ENCODE measurements around the gene PIGL.

Gene PIGL

GRCh38 chr17:16319969-16320368, 103.0 kb downstream of the PIGL start:
- Histone ChIP-seq H3K4me1 (ENCODE audit: control extremely low read depth in 1 of 4, control insufficient read depth in 4 of 4, insufficient read depth in 4 of 4, low read length in 3 of 4) (no peaks in the 10 kb centered on the region), H3K9me3 (ENCODE audit: control extremely low read depth in 1 of 5, control insufficient read depth in 4 of 5, insufficient read depth in 2 of 5, low read depth in 1 of 5, low read length in 4 of 5) (no peaks in the 10 kb centered on the region), H3K27ac (ENCODE audit: insufficient read depth in 1 of 2, low read depth in 1 of 2, low read length in 2 of 2, poor library complexity in 1 of 2, severe bottlenecking in 2 of 2) (no peak overlapping the region), H3K36me3 (ENCODE audit: control insufficient read depth in 4 of 4, insufficient read depth in 4 of 4, low read length in 3 of 4) (peaks cover 0 to 20% (median 6%) of the 10 kb centered on the region in 4 experiments), H3K27me3 (replicated peaks in 2 of 5; ENCODE audit: control insufficient read depth in 4 of 5, insufficient read depth in 5 of 5, low read length in 4 of 5) (no peaks in the 10 kb centered on the region), H3K4me3 (ENCODE audit: control insufficient read depth in 1 of 7, extremely low read depth in 1 of 7, insufficient read depth in 4 of 7, low read depth in 2 of 7, low read length in 6 of 7) (no peak overlapping the region)
- whole genome bisulfite sequencing (ENCODE audit: insufficient coverage), result 95% methylated on average over 2 of the region's 3 CpGs
- no peak for DNase-seq
- ChIA-PET POLR2A (no interaction called here), CTCF (interaction anchor here (1.7 kb wide), 1 partner anchor 9 kb away, joined by 3 read pairs; no protein-coding TSS in a partner anchor)

GRCh38 chr17:16322636-16323035, 105.6 kb downstream of the PIGL start:
- Histone ChIP-seq H3K9me3 (ENCODE audit: control extremely low read depth in 1 of 5, control insufficient read depth in 4 of 5, insufficient read depth in 2 of 5, low read depth in 1 of 5, low read length in 4 of 5) (no peaks in the 10 kb centered on the region), H3K27me3 (replicated peaks in 2 of 5; ENCODE audit: control insufficient read depth in 4 of 5, insufficient read depth in 5 of 5, low read length in 4 of 5) (no peaks in the 10 kb centered on the region), H3K27ac (ENCODE audit: insufficient read depth in 1 of 2, low read depth in 1 of 2, low read length in 2 of 2, poor library complexity in 1 of 2, severe bottlenecking in 2 of 2) (no peak overlapping the region), H3K4me1 (ENCODE audit: control extremely low read depth in 1 of 4, control insufficient read depth in 4 of 4, insufficient read depth in 4 of 4, low read length in 3 of 4) (no peaks in the 10 kb centered on the region), H3K4me3 (ENCODE audit: control insufficient read depth in 1 of 7, extremely low read depth in 1 of 7, insufficient read depth in 4 of 7, low read depth in 2 of 7, low read length in 6 of 7) (no peak overlapping the region), H3K36me3 (ENCODE audit: control insufficient read depth in 4 of 4, insufficient read depth in 4 of 4, low read length in 3 of 4) (peaks cover 0 to 28% (median 13%) of the 10 kb centered on the region in 4 experiments)
- ChIA-PET POLR2A (no interaction called here), CTCF (interaction anchor here (0.9 kb wide), 1 partner anchor 30 kb away, joined by 3 read pairs; no protein-coding TSS in a partner anchor)
- WGBS (ENCODE audit: insufficient coverage), result no CpG with 5 or more reads among the region's 3 CpGs
- DNase-seq, result no peak

GRCh38 chr17:16325964-16326363, 109.0 kb downstream of the PIGL start:
- Histone ChIP-seq H3K36me3 (ENCODE audit: control insufficient read depth in 4 of 4, insufficient read depth in 4 of 4, low read length in 3 of 4) (peaks cover 0 to 25% (median 13%) of the 10 kb centered on the region in 4 experiments), H3K4me3 (ENCODE audit: control insufficient read depth in 1 of 7, extremely low read depth in 1 of 7, insufficient read depth in 4 of 7, low read depth in 2 of 7, low read length in 6 of 7) (no peak overlapping the region), H3K27ac (ENCODE audit: insufficient read depth in 1 of 2, low read depth in 1 of 2, low read length in 2 of 2, poor library complexity in 1 of 2, severe bottlenecking in 2 of 2) (no peak overlapping the region), H3K9me3 (ENCODE audit: control extremely low read depth in 1 of 5, control insufficient read depth in 4 of 5, insufficient read depth in 2 of 5, low read depth in 1 of 5, low read length in 4 of 5) (no peaks in the 10 kb centered on the region), H3K4me1 (ENCODE audit: control extremely low read depth in 1 of 4, control insufficient read depth in 4 of 4, insufficient read depth in 4 of 4, low read length in 3 of 4) (no peaks in the 10 kb centered on the region), H3K27me3 (replicated peaks in 2 of 5; ENCODE audit: control insufficient read depth in 4 of 5, insufficient read depth in 5 of 5, low read length in 4 of 5) (no peaks in the 10 kb centered on the region)
- DNase-seq, result no peak
- CTCF ChIA-PET, result interaction anchor here (1.2 to 2.8 kb wide), 3 partner anchors 9 to 22 kb away, joined by 3 to 14 read pairs (median 6); no protein-coding TSS in a partner anchor
- 90% methylated on average over 1 of the region's 1 CpG for WGBS (ENCODE audit: insufficient coverage)
- POLR2A ChIA-PET, result no interaction called here

- CTCF ChIA-PET, result interaction anchor here (1.5 to 2.8 kb wide), 2 partner anchors 11 to 23 kb away, joined by 6 to 14 read pairs; no protein-coding TSS in a partner anchor
- Histone ChIP-seq H3K4me3 (ENCODE audit: control insufficient read depth in 1 of 7, extremely low read depth in 1 of 7, insufficient read depth in 4 of 7, low read depth in 2 of 7, low read length in 6 of 7) (no peak overlapping the region), H3K27me3 (replicated peaks in 2 of 5; ENCODE audit: control insufficient read depth in 4 of 5, insufficient read depth in 5 of 5, low read length in 4 of 5) (no peaks in the 10 kb centered on the region), H3K9me3 (ENCODE audit: control extremely low read depth in 1 of 5, control insufficient read depth in 4 of 5, insufficient read depth in 2 of 5, low read depth in 1 of 5, low read length in 4 of 5) (no peaks in the 10 kb centered on the region), H3K36me3 (ENCODE audit: control insufficient read depth in 4 of 4, insufficient read depth in 4 of 4, low read length in 3 of 4) (peaks cover 0 to 25% (median 13%) of the 10 kb centered on the region in 4 experiments), H3K4me1 (ENCODE audit: control extremely low read depth in 1 of 4, control insufficient read depth in 4 of 4, insufficient read depth in 4 of 4, low read length in 3 of 4) (no peaks in the 10 kb centered on the region), H3K27ac (ENCODE audit: insufficient read depth in 1 of 2, low read depth in 1 of 2, low read length in 2 of 2, poor library complexity in 1 of 2, severe bottlenecking in 2 of 2) (no peak overlapping the region)
- POLR2A ChIA-PET, result no interaction called here
- 100% methylated on average over 3 of the region's 3 CpGs for WGBS (ENCODE audit: insufficient coverage)
- DNase-seq, result no peak
These were observed 110.0 kb downstream of the PIGL start for GRCh38 chr17:16327018-16327417.

GRCh38 chr17:16328997-16329396, 112.0 kb downstream of the PIGL start:
- H3K27me3 ChIP-seq (replicated peaks in 2 of 5; ENCODE audit: control insufficient read depth in 4 of 5, insufficient read depth in 5 of 5, low read length in 4 of 5), result no peaks in the 10 kb centered on the region
- WGBS (ENCODE audit: insufficient coverage), result 60% methylated on average over 1 of the region's 1 CpG
- H3K36me3 ChIP-seq (ENCODE audit: control insufficient read depth in 4 of 4, insufficient read depth in 4 of 4, low read length in 3 of 4), result peaks cover 0 to 22% (median 11%) of the 10 kb centered on the region in 4 experiments
- no peaks in the 10 kb centered on the region for H3K9me3 ChIP-seq (ENCODE audit: control extremely low read depth in 1 of 5, control insufficient read depth in 4 of 5, insufficient read depth in 2 of 5, low read depth in 1 of 5, low read length in 4 of 5)
- no peak for DNase-seq
- no peaks in the 10 kb centered on the region for H3K4me1 ChIP-seq (ENCODE audit: control extremely low read depth in 1 of 4, control insufficient read depth in 4 of 4, insufficient read depth in 4 of 4, low read length in 3 of 4)
- POLR2A ChIA-PET, result no interaction called here
- H3K27ac ChIP-seq (ENCODE audit: insufficient read depth in 1 of 2, low read depth in 1 of 2, low read length in 2 of 2, poor library complexity in 1 of 2, severe bottlenecking in 2 of 2), result no peak overlapping the region
- CTCF ChIA-PET, result no interaction called here
- no peak overlapping the region for H3K4me3 ChIP-seq (ENCODE audit: control insufficient read depth in 1 of 7, extremely low read depth in 1 of 7, insufficient read depth in 4 of 7, low read depth in 2 of 7, low read length in 6 of 7)

- WGBS (ENCODE audit: insufficient coverage), result 97% methylated on average over 7 of the region's 11 CpGs
- no peak overlapping the region for H3K27ac ChIP-seq (ENCODE audit: insufficient read depth in 1 of 2, low read depth in 1 of 2, low read length in 2 of 2, poor library complexity in 1 of 2, severe bottlenecking in 2 of 2)
- no peak overlapping the region for H3K4me3 ChIP-seq (ENCODE audit: control insufficient read depth in 1 of 7, extremely low read depth in 1 of 7, insufficient read depth in 4 of 7, low read depth in 2 of 7, low read length in 6 of 7)
- peaks cover 0 to 21% (median 11%) of the 10 kb centered on the region in 4 experiments for H3K36me3 ChIP-seq (ENCODE audit: control insufficient read depth in 4 of 4, insufficient read depth in 4 of 4, low read length in 3 of 4)
- H3K27me3 ChIP-seq (replicated peaks in 2 of 5; ENCODE audit: control insufficient read depth in 4 of 5, insufficient read depth in 5 of 5, low read length in 4 of 5), result no peaks in the 10 kb centered on the region
- ChIA-PET CTCF (no interaction called here), POLR2A (no interaction called here)
- no peaks in the 10 kb centered on the region for H3K9me3 ChIP-seq (ENCODE audit: control extremely low read depth in 1 of 5, control insufficient read depth in 4 of 5, insufficient read depth in 2 of 5, low read depth in 1 of 5, low read length in 4 of 5)
- H3K4me1 ChIP-seq (ENCODE audit: control extremely low read depth in 1 of 4, control insufficient read depth in 4 of 4, insufficient read depth in 4 of 4, low read length in 3 of 4), result no peaks in the 10 kb centered on the region
- no peak for DNase-seq
These were observed 112.7 kb downstream of the PIGL start for GRCh38 chr17:16329519-16330271.

GRCh38 chr17:16338391-16338790, 121.4 kb downstream of the PIGL start:
- H3K4me3 ChIP-seq (ENCODE audit: control insufficient read depth in 1 of 7, extremely low read depth in 1 of 7, insufficient read depth in 4 of 7, low read depth in 2 of 7, low read length in 6 of 7), result no peak overlapping the region
- POLR2A ChIA-PET, result no interaction called here
- 100% methylated on average over 1 of the region's 3 CpGs for WGBS (ENCODE audit: insufficient coverage)

More at GRCh38 chr17:16338391-16338790, 121.4 kb downstream of the PIGL start:
- CTCF ChIA-PET, result interaction anchor here (1.4 kb wide), 1 partner anchor 25 kb away, joined by 4 read pairs; no protein-coding TSS in a partner anchor
- H3K27me3 ChIP-seq (replicated peaks in 2 of 5; ENCODE audit: control insufficient read depth in 4 of 5, insufficient read depth in 5 of 5, low read length in 4 of 5), result no peaks in the 10 kb centered on the region
- no peak overlapping the region for H3K27ac ChIP-seq (ENCODE audit: insufficient read depth in 1 of 2, low read depth in 1 of 2, low read length in 2 of 2, poor library complexity in 1 of 2, severe bottlenecking in 2 of 2)
- DNase-seq, result no peak
- H3K36me3 ChIP-seq (ENCODE audit: control insufficient read depth in 4 of 4, insufficient read depth in 4 of 4, low read length in 3 of 4), result peaks cover 2 to 12% (median 11%) of the 10 kb centered on the region in 4 experiments
- H3K4me1 ChIP-seq (ENCODE audit: control extremely low read depth in 1 of 4, control insufficient read depth in 4 of 4, insufficient read depth in 4 of 4, low read length in 3 of 4), result no peaks in the 10 kb centered on the region
- no peaks in the 10 kb centered on the region for H3K9me3 ChIP-seq (ENCODE audit: control extremely low read depth in 1 of 5, control insufficient read depth in 4 of 5, insufficient read depth in 2 of 5, low read depth in 1 of 5, low read length in 4 of 5)
